ENCODE data around the gene CENPM. TPM values are rescaled to one million over a fixed set of nuclear protein-coding genes. Genes with fewer than 3 reads are reported as not detected.

The CENPM gene
- total RNA-seq, 2 donors from 2014 or later, result 28.5 to 43.1 TPM

- peak; percentile 64 for DNase-seq
- no peak overlapping the region for H3K27ac Mint-ChIP-seq
- peaks cover 6% of the 10 kb centered on the region for H3K36me3 Mint-ChIP-seq (ENCODE audit: low read depth)
- H3K9me3 Mint-ChIP-seq, result no peaks in the 10 kb centered on the region
- no peak overlapping the region for H3K4me3 Mint-ChIP-seq
- peaks cover 8% of the 10 kb centered on the region for H3K4me1 Mint-ChIP-seq
- H3K27me3 Mint-ChIP-seq (ENCODE audit: insufficient read depth), result peaks cover 63% of the 10 kb centered on the region
- no peak for TF ChIP-seq CTCF (conservative IDR thresholded peaks at IDR 0.05)
- Histone ChIP-seq H3K4me1 (ENCODE audit: control insufficient read depth, insufficient read depth, low read length) (peaks cover 5% of the 10 kb centered on the region), H3K9me3 (ENCODE audit: control insufficient read depth, low read length) (no peaks in the 10 kb centered on the region), H3K9ac (ENCODE audit: extremely low read depth, low read length, poor library complexity, severe bottlenecking) (no peak overlapping the region), H3K4me3 (ENCODE audit: low read length) (no peak overlapping the region), H3K36me3 (ENCODE audit: control insufficient read depth, insufficient read depth, low read length) (no peaks in the 10 kb centered on the region), H3K27me3 (ENCODE audit: control insufficient read depth, insufficient read depth, low read length, poor library complexity, severe bottlenecking) (peaks cover 76% of the 10 kb centered on the region), H3K27ac (ENCODE audit: low read depth, low read length) (no peak overlapping the region)
- WGBS, 2 experiments (ENCODE audit: insufficient coverage in 1 of 2, insufficient read length in 1 of 2), result 26 to 41% methylated on average over 11 to 37 of the region's 37 CpGs
These were observed 35.8 kb downstream of the CENPM start for GRCh38 chr22:41911001-41911611.

GRCh38 chr22:41910050-41911000 lies 36.6 kb downstream of the CENPM start:
- Histone ChIP-seq H3K9me3 (ENCODE audit: control insufficient read depth, low read length) (no peaks in the 10 kb centered on the region), H3K36me3 (ENCODE audit: control insufficient read depth, insufficient read depth, low read length) (no peaks in the 10 kb centered on the region), H3K27ac (ENCODE audit: low read depth, low read length) (no peak overlapping the region), H3K4me1 (ENCODE audit: control insufficient read depth, insufficient read depth, low read length) (peaks cover 5% of the 10 kb centered on the region), H3K4me3 (ENCODE audit: low read length) (no peak overlapping the region), H3K9ac (ENCODE audit: extremely low read depth, low read length, poor library complexity, severe bottlenecking) (no peak overlapping the region), H3K27me3 (ENCODE audit: control insufficient read depth, insufficient read depth, low read length, poor library complexity, severe bottlenecking) (peaks cover 69% of the 10 kb centered on the region)
- 6% methylated on average over 61 to 112 of the region's 112 CpGs for WGBS, 2 experiments (ENCODE audit: insufficient coverage in 1 of 2, insufficient read length in 1 of 2)
- H3K9me3 Mint-ChIP-seq, result no peaks in the 10 kb centered on the region
- peak; percentile 88 for DNase-seq
- peaks cover 4% of the 10 kb centered on the region for H3K4me1 Mint-ChIP-seq
- peaks cover 56% of the 10 kb centered on the region for H3K27me3 Mint-ChIP-seq (ENCODE audit: insufficient read depth)
- H3K27ac Mint-ChIP-seq, result no peak overlapping the region
- H3K36me3 Mint-ChIP-seq (ENCODE audit: low read depth), result peaks cover 12% of the 10 kb centered on the region
- H3K4me3 Mint-ChIP-seq, result no peak overlapping the region
- TF ChIP-seq CTCF (conservative IDR thresholded peaks at IDR 0.05), result no peak

- peaks cover 12% of the 10 kb centered on the region for H3K36me3 Mint-ChIP-seq (ENCODE audit: low read depth)
- peak; percentile 79 for DNase-seq
- no peak overlapping the region for H3K9ac ChIP-seq (ENCODE audit: extremely low read depth, low read length, poor library complexity, severe bottlenecking)
- peaks cover 61% of the 10 kb centered on the region for H3K27me3 ChIP-seq (ENCODE audit: control insufficient read depth, insufficient read depth, low read length, poor library complexity, severe bottlenecking)
- TF ChIP-seq CTCF (conservative IDR thresholded peaks at IDR 0.05), result no peak
- peaks cover 4% of the 10 kb centered on the region for H3K4me1 Mint-ChIP-seq
- peaks cover 51% of the 10 kb centered on the region for H3K27me3 Mint-ChIP-seq (ENCODE audit: insufficient read depth)
- H3K9me3 ChIP-seq (ENCODE audit: control insufficient read depth, low read length), result no peaks in the 10 kb centered on the region
- WGBS, 2 experiments (ENCODE audit: insufficient coverage in 1 of 2, insufficient read length in 1 of 2), result 23 to 35% methylated on average over 44 to 55 of the region's 55 CpGs
- H3K4me1 ChIP-seq (ENCODE audit: control insufficient read depth, insufficient read depth, low read length), result peaks cover 5% of the 10 kb centered on the region
- no peak overlapping the region for H3K27ac Mint-ChIP-seq
- H3K4me3 Mint-ChIP-seq, result no peak overlapping the region
- no peak overlapping the region for H3K27ac ChIP-seq (ENCODE audit: low read depth, low read length)
- H3K9me3 Mint-ChIP-seq, result no peaks in the 10 kb centered on the region
- H3K4me3 ChIP-seq (ENCODE audit: low read length), result no peak overlapping the region
- H3K36me3 ChIP-seq (ENCODE audit: control insufficient read depth, insufficient read depth, low read length), result peaks cover 4% of the 10 kb centered on the region
These were observed 37.5 kb downstream of the CENPM start for GRCh38 chr22:41909310-41910049.
